B cell (primary cell): ENCODE data around the gene DCAF6.

ENCODE experiments used
- EZH2 ChIP-seq: IDR thresholded peaks from 2 replicates; pipeline ENCODE4 v1.6.1; 2012; ENCODE audit warnings: borderline replicate concordance, low read depth, mild to moderate bottlenecking, moderate library complexity, low read length; ENCODE audit not compliant: insufficient read depth, poor library complexity, severe bottlenecking
- TF ChIP-seq, protein P1 (sequence below): fragments of 200-600 bp; IDR thresholded peaks from one replicate; pipeline ENCODE4 v1.8.0; 2022; ENCODE audit warnings: antibody characterized with exemption, mild to moderate bottlenecking

DNA sequence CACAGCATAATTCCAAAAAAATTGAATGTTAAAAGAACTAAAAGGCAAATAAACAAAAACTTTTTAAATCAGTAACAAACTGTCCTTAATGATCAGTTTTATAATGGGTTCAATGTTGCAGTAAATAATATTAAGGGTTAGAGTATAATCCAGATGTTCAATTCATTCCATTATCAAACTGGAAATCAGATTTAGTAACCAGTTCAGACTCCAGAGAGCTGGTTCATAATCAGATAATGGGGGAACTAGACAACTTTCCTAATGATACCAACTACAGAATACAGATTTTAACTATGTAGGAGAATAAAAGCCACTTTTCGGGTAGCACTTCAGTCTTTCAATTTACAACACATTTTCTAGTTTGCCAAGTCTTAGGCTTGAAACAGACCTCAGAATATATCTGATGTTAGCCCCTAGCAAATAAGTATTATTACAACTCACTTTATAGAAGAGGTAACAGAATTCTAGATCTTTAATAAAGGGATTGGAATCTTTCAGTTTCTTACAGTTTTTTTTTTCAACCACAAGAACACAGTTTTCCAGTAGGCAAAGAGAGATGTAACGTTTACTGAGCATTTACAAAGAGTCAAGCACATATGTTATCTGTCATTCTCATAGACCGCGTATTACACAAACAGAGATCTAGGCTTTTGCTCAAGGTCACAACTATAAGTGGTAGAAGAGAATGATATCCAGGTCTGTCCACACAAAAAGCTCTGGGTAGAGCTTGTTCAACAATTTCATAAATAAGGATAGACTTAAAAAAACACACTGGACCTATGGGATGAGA is 1.9 kb upstream of the DCAF6 start:
- no peak for TF ChIP-seq EZH2
- TF ChIP-seq, protein P1, sequence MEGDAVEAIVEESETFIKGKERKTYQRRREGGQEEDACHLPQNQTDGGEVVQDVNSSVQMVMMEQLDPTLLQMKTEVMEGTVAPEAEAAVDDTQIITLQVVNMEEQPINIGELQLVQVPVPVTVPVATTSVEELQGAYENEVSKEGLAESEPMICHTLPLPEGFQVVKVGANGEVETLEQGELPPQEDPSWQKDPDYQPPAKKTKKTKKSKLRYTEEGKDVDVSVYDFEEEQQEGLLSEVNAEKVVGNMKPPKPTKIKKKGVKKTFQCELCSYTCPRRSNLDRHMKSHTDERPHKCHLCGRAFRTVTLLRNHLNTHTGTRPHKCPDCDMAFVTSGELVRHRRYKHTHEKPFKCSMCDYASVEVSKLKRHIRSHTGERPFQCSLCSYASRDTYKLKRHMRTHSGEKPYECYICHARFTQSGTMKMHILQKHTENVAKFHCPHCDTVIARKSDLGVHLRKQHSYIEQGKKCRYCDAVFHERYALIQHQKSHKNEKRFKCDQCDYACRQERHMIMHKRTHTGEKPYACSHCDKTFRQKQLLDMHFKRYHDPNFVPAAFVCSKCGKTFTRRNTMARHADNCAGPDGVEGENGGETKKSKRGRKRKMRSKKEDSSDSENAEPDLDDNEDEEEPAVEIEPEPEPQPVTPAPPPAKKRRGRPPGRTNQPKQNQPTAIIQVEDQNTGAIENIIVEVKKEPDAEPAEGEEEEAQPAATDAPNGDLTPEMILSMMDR: no peak
